ENCODE data around the gene TUBGCP6.
A peak's percentile ranks its signal among the peaks of the same experiment; 100 is the strongest.

TUBGCP6 gene

DNA sequence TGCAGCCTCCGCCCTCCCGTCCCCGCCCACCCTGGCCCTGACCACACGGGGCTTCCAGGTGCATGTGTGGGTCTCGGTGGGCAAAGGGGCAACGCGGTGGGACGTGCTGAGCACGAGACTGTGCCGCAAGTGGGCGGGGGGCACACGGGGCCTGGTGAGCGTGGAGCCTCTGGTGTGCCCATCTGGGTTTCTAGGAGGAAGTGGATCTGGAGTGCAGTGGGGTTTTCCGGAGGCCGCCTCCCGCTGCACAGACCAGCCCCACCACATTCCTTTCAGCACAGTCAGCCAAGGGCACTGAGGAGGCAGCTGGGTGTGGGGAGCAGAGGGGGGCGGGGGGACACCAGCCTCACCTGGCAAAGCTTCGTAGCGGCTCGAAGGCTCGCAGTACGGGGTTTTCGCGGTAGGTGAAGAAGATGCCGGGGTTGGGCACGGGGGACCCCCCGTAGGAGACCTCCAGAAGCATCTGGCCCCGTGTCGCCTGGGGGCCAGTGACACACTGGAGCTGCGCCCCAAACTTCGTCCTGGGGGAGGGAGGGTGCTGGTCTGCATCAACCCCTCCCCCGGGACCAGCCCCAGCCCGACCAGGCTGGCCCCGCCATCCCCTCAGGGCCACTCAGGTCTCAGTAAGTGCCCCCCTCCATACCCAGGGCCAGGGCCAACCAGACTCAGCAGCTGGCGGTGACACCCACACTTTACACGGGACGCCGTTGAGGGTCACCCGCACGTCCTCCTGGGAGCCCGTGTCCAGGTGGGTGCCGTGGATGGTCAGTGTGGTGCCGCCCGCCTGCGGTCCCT is 37.7 kb upstream of the TUBGCP6 start:
- H3K4me1 ChIP-seq = no peaks in the 10 kb centered on the region
- peaks cover 45% of the 10 kb centered on the region for H3K36me3 ChIP-seq (replicated peaks)
- DNase-seq (ENCODE audit: low spot score in 2 of 2) = no peak
- in situ Hi-C loops (cut with MboI; ENCODE audit: low sequenced_read_pairs) = no loop called here
- no peaks in the 10 kb centered on the region for H3K9me3 ChIP-seq
- H3K27me3 ChIP-seq (ENCODE audit: low read depth) = no peaks in the 10 kb centered on the region
- no peak overlapping the region for H3K4me3 ChIP-seq

DNA sequence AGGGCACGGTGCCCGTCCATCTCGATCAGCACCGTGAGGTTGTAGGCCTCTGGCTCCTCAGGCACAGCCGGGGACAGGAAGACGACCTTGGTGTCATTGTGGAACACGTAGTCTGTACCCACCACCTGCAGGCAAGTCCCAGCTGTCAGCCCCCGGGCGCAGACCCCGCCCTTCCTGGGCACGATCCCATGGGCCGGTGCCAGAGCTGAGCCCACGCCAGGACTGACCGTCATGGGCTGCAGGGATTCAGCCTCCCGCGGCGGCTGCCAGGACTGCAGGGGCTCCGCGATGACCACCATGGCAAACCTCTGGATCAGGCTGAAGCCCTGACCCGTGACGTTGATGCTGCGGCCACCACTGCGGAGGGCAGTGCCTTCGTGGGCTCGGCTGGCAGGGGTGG is 37.1 kb upstream of the TUBGCP6 start:
- Histone ChIP-seq H3K9me3 (no peaks in the 10 kb centered on the region), H3K4me3 (no peak overlapping the region), H3K4me1 (no peaks in the 10 kb centered on the region), H3K27me3 (ENCODE audit: low read depth) (no peaks in the 10 kb centered on the region), H3K36me3 (replicated peaks) (peaks cover 49% of the 10 kb centered on the region)
- in situ Hi-C loops (cut with MboI; ENCODE audit: low sequenced_read_pairs) = no loop called here
- DNase-seq (ENCODE audit: low spot score in 2 of 2) = no peak

DNA sequence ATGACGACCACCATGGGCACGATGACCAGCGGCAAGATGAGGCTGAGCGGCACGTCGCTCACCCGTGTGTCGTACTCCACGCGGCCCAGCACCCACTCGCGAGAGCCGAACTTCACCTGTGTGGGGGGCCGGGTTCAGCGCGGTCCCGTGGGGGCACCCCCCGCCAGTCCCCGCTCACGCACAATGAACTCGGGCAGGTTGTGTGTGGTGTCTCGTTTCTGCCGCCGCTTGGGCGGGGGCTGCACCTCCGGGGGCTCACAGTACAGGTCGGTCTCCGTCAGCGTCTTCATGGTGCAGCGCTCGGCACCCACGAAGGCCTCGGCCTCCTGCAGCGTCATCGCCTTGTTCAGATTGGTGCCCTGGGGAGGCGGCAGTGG is 36.5 kb upstream of the TUBGCP6 start:
- Histone ChIP-seq H3K27me3 (ENCODE audit: low read depth) (no peaks in the 10 kb centered on the region), H3K36me3 (replicated peaks) (peaks cover 54% of the 10 kb centered on the region), H3K4me1 (no peaks in the 10 kb centered on the region), H3K9me3 (no peaks in the 10 kb centered on the region), H3K4me3 (no peak overlapping the region)
- no peak for DNase-seq (ENCODE audit: low spot score in 2 of 2)
- in situ Hi-C loops (cut with MboI; ENCODE audit: low sequenced_read_pairs) = no loop called here

DNA sequence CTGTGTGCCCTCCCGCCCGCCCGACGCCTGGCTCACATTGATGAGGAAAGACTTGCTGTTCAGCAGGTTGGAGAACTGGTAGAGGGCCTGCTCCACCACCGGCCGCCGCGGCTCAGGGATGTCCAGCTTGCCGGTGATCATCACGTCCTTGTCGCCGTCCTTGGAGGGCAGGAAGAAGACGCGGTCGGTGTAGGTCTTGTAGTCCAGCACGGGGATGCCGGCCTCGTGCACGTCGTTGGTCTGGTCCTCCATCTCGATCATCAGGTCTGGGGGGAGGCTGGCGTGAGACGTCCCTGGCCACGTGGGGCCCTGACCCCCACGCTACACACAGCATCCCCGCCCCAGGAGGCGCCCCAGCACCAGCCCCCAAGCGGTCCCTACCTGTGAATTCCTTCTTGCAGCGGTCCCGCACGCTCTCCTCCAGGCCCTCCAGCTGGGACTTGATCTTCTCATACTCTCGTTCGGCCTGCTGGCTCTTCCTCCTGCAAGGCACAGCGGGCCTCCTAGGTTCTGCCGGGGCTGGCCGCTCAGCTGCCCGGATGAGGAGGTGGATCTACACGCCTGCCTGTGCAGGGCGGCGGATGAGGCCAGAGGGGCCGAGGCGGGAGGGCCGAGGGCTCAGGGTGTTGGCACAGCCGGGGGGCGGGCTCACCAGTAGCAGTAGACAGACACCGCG is 36.0 kb upstream of the TUBGCP6 start:
- Histone ChIP-seq H3K36me3 (replicated peaks) (peaks cover 52% of the 10 kb centered on the region), H3K4me3 (no peak overlapping the region), H3K27me3 (ENCODE audit: low read depth) (no peaks in the 10 kb centered on the region), H3K4me1 (no peaks in the 10 kb centered on the region), H3K9me3 (no peaks in the 10 kb centered on the region)
- no peak for DNase-seq (ENCODE audit: low spot score in 2 of 2)
- in situ Hi-C loops (cut with MboI; ENCODE audit: low sequenced_read_pairs) = no loop called here

DNA sequence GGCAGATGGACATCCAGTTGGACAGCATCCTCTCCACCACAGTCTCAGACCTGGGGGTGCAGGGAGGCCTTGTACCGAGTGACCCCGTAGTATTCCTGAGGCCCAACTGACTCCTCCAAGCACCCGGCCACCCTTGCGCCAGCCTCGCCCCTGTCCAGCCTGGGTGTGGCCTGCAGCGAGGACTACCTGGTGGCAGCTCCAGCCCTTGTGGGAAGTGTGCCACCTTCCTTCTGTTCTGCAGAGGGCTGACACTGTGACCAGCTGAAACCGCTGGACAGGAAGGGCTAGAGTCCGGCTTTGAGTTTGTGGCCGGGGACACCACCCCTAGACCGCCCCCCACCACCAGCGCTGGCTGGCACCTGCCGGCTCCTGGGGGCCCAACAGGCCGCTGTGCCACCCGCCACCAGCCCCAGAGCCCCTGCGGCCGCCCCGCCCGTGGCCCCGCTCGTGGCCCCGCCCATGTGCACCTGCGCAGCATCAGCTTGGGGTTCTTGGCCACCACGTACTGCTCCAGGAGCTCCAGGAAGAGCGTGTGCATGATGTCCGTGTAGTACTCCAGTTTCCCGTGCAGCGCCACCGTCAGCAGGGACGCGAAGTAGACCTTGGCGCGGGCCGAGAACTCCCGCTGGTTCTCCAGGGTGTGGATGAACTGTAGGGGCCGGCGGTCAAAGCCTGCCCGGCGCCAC is 35.3 kb upstream of the TUBGCP6 start:
- no peak overlapping the region for H3K4me3 ChIP-seq
- no peaks in the 10 kb centered on the region for H3K27me3 ChIP-seq (ENCODE audit: low read depth)
- no peaks in the 10 kb centered on the region for H3K9me3 ChIP-seq
- peaks cover 59% of the 10 kb centered on the region for H3K36me3 ChIP-seq (replicated peaks)
- no peaks in the 10 kb centered on the region for H3K4me1 ChIP-seq
- in situ Hi-C loops (cut with MboI; ENCODE audit: low sequenced_read_pairs) = no loop called here
- DNase-seq (ENCODE audit: low spot score in 2 of 2) = no peak

DNA sequence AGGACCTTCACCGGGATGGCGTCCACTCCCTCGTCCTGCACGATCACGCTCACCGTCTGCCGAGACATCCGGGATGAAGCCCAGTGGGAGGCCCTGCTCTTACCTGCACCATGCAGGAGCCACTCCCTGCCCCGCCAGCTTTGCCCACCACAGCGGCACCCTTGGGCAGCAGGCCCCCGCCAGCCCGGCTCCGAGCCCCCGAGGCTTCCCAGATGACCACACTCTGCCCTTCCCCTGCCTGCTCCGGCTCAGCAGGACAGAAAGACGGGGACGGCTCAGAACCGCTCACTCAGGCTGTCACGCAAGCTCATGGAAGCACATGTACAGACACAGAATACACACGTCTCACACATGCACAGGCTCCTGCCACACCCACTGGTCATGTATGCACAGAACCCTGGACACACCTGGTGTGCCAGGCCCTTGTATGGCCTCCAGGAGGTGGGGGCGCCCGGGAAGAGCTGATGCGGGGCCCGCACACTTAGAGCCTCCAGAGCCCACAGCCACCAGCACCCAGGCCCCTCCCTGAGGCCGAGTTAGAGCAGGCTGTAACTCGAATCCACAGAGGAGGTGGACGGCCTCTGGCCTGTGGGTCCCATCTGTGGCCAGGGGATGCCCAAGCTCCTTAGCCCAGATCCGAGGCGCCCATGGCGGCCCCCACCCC is 34.3 kb upstream of the TUBGCP6 start:
- Histone ChIP-seq H3K4me1 (no peaks in the 10 kb centered on the region), H3K36me3 (replicated peaks) (peaks cover 63% of the 10 kb centered on the region), H3K4me3 (no peak overlapping the region), H3K27me3 (ENCODE audit: low read depth) (no peaks in the 10 kb centered on the region), H3K9me3 (no peaks in the 10 kb centered on the region)
- in situ Hi-C loops (cut with MboI; ENCODE audit: low sequenced_read_pairs) = loop anchor here (10.0 kb wide), 1 partner anchor 46 kb away; the partner anchor contains the start of gene DENND6B
- no peak for DNase-seq (ENCODE audit: low spot score in 2 of 2)

DNA sequence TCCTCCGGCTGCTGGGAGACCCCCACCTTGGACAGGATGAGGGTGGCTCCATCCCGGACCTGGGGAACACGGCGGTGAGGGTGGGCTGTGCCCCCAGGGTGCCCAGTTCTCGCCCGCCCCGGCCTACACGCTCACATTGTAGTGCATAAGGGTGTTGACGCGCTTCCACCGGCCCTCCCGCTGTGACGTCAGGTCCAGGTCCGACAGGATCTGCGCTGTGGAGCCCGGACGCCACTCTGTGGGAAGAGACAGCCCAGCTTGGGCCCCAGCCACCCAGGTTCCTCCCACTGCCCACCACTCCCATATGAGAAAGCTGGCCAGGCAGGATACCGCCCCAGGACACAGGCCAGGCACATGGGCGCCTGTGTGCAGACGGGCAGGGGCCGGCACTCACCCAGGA is 33.6 kb upstream of the TUBGCP6 start:
- no peak overlapping the region for H3K4me3 ChIP-seq
- DNase-seq (ENCODE audit: low spot score in 2 of 2) = no peak
- no peaks in the 10 kb centered on the region for H3K9me3 ChIP-seq
- no peaks in the 10 kb centered on the region for H3K4me1 ChIP-seq
- H3K36me3 ChIP-seq (replicated peaks) = peaks cover 63% of the 10 kb centered on the region
- in situ Hi-C loops (cut with MboI; ENCODE audit: low sequenced_read_pairs) = loop anchor here (10.0 kb wide), 1 partner anchor 46 kb away; the partner anchor contains the start of gene DENND6B
- no peaks in the 10 kb centered on the region for H3K27me3 ChIP-seq (ENCODE audit: low read depth)

DNA sequence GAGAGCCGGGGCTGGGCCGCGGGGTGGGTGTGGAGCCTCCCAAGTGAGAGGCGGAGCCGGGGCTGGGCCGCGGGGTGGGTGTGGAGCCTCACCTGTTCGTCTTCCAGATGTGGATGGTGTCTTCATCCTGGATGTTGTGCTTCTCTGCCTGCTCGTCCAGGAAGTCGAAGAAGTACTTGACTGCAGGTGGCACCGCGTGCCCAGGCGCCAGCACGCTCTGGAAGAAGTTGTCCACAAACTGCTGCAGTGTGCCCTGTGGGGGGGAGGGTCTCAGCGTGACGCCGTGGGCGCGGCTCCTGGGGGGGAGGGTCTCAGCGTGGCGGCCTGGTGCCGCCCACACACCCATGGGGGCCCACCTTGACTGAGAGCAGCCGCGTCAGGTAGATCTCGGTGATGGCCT is 32.9 kb upstream of the TUBGCP6 start:
- peaks cover 59% of the 10 kb centered on the region for H3K36me3 ChIP-seq (replicated peaks)
- no peaks in the 10 kb centered on the region for H3K27me3 ChIP-seq (ENCODE audit: low read depth)
- DNase-seq (ENCODE audit: low spot score in 2 of 2) = no peak
- no peaks in the 10 kb centered on the region for H3K9me3 ChIP-seq
- H3K4me3 ChIP-seq = no peak overlapping the region
- in situ Hi-C loops (cut with MboI; ENCODE audit: low sequenced_read_pairs) = loop anchor here (10.0 kb wide), 1 partner anchor 47 kb away; the partner anchor contains the start of gene DENND6B
- no peaks in the 10 kb centered on the region for H3K4me1 ChIP-seq

DNA sequence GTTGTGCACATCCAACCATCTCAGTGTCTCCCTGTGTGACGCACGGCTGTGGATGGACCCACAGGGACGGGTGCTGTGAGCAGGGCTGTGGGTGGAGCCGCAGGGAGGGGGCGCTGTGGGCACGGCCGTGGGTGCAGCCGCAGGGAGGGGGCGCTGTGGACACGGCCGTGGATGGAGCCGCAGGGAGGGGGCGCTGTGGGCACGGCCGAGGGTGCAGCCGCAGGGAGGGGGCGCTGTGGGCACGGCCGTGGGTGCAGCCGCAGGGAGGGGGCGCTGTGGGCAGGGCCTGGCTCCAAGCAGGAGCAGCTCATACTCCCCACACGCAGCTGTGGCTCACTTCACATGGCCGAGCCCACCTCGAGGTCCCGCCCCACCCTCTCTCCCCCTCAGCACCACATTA is 31.3 kb upstream of the TUBGCP6 start:
- Histone ChIP-seq H3K4me1 (peaks cover 4% of the 10 kb centered on the region), H3K36me3 (replicated peaks) (peaks cover 48% of the 10 kb centered on the region)
- peak in 1 of 2 experiments; percentile 50 for DNase-seq (ENCODE audit: low spot score in 2 of 2)

DNA sequence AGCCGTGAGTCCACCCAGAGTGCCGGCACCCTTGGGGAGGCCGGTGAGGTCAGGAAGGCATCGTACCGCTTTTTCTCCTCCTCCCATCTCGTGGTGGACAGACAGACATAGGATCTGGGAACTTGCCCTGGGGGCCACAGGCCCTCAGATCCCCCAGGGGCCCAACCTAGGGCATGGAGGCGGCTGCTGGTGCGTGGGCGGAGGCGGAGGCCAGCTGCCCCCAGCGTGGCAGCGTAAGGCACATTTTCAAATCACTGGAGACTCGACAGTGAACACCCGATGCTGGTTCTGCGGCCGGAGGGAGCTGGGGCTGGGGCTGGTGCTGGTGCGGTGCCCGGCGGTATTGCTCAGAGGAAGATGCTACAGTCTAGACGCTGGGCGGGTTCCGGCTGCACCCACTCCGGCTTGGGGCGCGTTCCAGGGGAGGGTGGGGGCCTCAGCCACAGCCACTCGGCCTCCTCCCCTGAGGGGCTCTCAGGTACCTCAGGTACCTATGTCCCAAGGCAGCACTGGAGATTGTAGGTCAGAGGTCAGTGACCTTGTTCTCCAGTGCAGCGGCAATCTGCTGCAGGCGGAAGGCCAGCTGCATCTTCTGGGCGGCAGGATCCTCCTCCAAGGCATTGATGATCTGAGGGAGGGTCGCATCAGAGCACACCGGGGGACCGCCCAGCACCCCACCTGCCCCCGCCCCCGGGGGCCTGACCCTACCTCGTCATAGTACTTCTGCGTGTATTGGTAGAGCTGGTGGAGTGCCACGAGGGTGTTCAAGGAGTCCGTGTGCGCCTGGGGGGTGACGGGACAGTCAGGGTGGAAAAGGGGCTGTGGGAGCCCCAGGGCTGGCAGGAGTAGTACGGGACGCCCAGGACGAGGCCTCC is 30.6 kb upstream of the TUBGCP6 start:
- in situ Hi-C loops (cut with MboI; ENCODE audit: low sequenced_read_pairs) = loop anchor here (10.0 kb wide), 1 partner anchor 49 kb away; the partner anchor contains the start of gene DENND6B
- peaks cover 10% of the 10 kb centered on the region for H3K4me1 ChIP-seq
- H3K36me3 ChIP-seq (replicated peaks) = peaks cover 44% of the 10 kb centered on the region
- H3K9me3 ChIP-seq = no peaks in the 10 kb centered on the region
- DNase-seq (ENCODE audit: low spot score in 2 of 2) = no peak
- H3K4me3 ChIP-seq = no peak overlapping the region
- no peaks in the 10 kb centered on the region for H3K27me3 ChIP-seq (ENCODE audit: low read depth)

More for the DNA sequence above, 31.3 kb upstream of the TUBGCP6 start:
- H3K4me3 ChIP-seq = no peak overlapping the region
- in situ Hi-C loops (cut with MboI; ENCODE audit: low sequenced_read_pairs) = loop anchor here (10.0 kb wide), 1 partner anchor 49 kb away; the partner anchor contains the start of gene DENND6B
- no peaks in the 10 kb centered on the region for H3K9me3 ChIP-seq
- no peaks in the 10 kb centered on the region for H3K27me3 ChIP-seq (ENCODE audit: low read depth)

DNA sequence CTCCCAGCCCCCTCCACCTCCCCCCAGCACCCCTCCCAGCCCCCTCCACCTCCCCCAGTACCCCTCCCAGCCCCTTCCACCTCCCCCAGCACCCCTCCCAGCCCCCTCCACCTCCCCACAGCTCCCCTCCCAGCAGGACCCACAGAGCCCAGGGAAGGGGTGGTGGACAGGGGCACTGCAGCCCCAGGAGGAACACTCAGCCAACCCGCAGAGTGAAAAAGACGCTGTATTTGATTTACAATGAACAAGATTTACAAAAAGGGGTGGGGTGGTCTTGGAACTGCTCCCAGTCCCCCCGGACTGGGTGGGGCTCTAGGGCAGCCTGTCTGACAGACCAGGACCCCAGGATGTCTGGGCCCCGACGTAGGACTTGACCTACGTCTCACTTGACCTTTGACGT is 29.9 kb upstream of the TUBGCP6 start:
- Histone ChIP-seq H3K4me1 (peaks cover 10% of the 10 kb centered on the region), H3K27me3 (ENCODE audit: low read depth) (no peaks in the 10 kb centered on the region), H3K36me3 (replicated peaks) (peaks cover 41% of the 10 kb centered on the region), H3K9me3 (no peaks in the 10 kb centered on the region), H3K4me3 (no peak overlapping the region)
- in situ Hi-C loops (cut with MboI; ENCODE audit: low sequenced_read_pairs) = loop anchor here (10.0 kb wide), 1 partner anchor 50 kb away; the partner anchor contains the start of gene DENND6B
- no peak for DNase-seq (ENCODE audit: low spot score in 2 of 2)

DNA sequence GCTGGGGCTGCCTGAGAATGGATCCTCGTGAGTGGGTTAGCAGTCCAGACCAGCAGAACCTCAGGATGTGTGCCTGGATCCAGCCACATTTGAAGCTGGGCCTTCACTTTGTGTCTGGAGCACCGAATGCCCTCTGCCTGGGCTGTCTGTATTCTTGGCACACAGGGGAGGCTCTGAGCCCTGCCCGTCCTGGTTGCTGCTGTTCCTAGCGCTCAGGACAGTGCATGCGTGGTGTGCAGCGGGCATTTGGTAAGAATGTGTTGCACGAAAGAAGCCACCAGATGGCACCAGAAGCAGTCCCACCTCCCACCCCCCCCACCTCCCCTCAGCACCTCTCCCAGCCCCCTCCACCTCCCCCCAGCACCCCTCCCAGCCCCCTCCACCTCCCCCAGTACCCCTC is 29.5 kb upstream of the TUBGCP6 start:
- Histone ChIP-seq H3K4me3 (no peak overlapping the region), H3K36me3 (replicated peaks) (peaks cover 37% of the 10 kb centered on the region), H3K27me3 (ENCODE audit: low read depth) (no peaks in the 10 kb centered on the region), H3K4me1 (peaks cover 10% of the 10 kb centered on the region), H3K9me3 (no peaks in the 10 kb centered on the region)
- in situ Hi-C loops (cut with MboI; ENCODE audit: low sequenced_read_pairs) = loop anchor here (10.0 kb wide), 1 partner anchor 50 kb away; the partner anchor contains the start of gene DENND6B
- peak; percentile 27 to 64 for DNase-seq (ENCODE audit: low spot score in 2 of 2)
